Liver (tissue), 3 donors: ENCODE data around the gene C16orf74.

Experiments used
- EGR1 ChIP-seq, 2 donors: IDR thresholded peaks; 2 replicates each; pipeline ENCODE4 v1.6.1; 2016 to 2018; ENCODE audit warnings: antibody characterized with exemption in 2 of 2, low read depth in 2 of 2
- GABPA ChIP-seq, 2 donors: IDR thresholded peaks in 1 of 2; conservative IDR thresholded peaks in 1 of 2; 2 replicates each; pipeline ENCODE4 v1.6.1; 2016; ENCODE audit warnings: antibody characterized with exemption in 2 of 2, mild to moderate bottlenecking in 1 of 2, moderate library complexity in 1 of 2
- RAD21 ChIP-seq, 2 donors: IDR thresholded peaks; 2 replicates each; pipeline ENCODE4 v1.6.1; 2016; ENCODE audit warnings: antibody characterized with exemption in 2 of 2, mild to moderate bottlenecking in 2 of 2
- RXRA ChIP-seq, 2 donors: IDR thresholded peaks; 2 replicates each; pipeline ENCODE4 v1.6.1; 2017 to 2018; ENCODE audit warnings: antibody characterized with exemption in 2 of 2, mild to moderate bottlenecking in 1 of 2
- SP1 ChIP-seq: IDR thresholded peaks from 2 replicates; pipeline ENCODE4 v1.6.1; 2018; ENCODE audit warnings: antibody characterized with exemption, mild to moderate bottlenecking
- TAF1 ChIP-seq: conservative IDR thresholded peaks from 2 replicates; pipeline ENCODE4 v1.6.1; 2016; ENCODE audit warnings: antibody characterized with exemption, mild to moderate bottlenecking
- TF ChIP-seq, protein P1 (sequence below): fragments of 150-350 bp; IDR thresholded peaks from 2 replicates; pipeline ENCODE4 v1.5.1; 2017; ENCODE audit warnings: improper control_type of control experiment, low read depth, low read length; ENCODE audit not compliant: missing input control
- TF ChIP-seq, protein P2 (sequence below): IDR thresholded peaks from 2 replicates; pipeline ENCODE4 v1.6.1; 2016; ENCODE audit warnings: antibody characterized with exemption
- donor health status: healthy.
- donor health status: healthy.

DNA sequence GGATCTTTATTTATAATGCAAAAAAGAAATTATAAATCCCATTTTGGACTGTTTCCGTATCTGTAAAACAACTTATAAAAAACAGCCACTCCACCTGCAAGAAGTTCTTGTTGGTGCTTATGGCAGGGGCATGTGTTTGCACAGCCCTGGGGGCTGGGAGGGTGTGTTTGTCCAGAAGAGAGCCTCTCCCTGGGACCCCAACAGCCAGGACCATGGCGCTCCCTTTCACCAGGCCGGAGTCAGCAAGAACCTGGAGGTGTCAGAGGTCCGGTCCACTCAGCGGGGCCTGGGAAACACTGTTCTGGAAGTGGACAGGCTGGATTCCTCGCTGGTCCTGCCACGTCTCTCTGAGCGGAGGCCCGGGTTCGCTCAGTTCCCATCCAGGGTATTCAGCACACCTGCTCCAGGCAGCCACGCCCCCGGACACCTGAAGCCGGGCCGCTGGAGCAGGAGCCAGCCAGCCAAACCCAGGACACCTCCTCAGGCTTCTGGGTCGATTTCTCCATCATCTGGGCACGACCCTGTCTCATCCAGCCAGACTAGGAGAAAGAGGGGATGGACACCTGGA, 43.3 kb downstream of the C16orf74 start:
- TF ChIP-seq, protein P1, sequence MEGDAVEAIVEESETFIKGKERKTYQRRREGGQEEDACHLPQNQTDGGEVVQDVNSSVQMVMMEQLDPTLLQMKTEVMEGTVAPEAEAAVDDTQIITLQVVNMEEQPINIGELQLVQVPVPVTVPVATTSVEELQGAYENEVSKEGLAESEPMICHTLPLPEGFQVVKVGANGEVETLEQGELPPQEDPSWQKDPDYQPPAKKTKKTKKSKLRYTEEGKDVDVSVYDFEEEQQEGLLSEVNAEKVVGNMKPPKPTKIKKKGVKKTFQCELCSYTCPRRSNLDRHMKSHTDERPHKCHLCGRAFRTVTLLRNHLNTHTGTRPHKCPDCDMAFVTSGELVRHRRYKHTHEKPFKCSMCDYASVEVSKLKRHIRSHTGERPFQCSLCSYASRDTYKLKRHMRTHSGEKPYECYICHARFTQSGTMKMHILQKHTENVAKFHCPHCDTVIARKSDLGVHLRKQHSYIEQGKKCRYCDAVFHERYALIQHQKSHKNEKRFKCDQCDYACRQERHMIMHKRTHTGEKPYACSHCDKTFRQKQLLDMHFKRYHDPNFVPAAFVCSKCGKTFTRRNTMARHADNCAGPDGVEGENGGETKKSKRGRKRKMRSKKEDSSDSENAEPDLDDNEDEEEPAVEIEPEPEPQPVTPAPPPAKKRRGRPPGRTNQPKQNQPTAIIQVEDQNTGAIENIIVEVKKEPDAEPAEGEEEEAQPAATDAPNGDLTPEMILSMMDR = no peak
- TF ChIP-seq EGR1 (IDR thresholded peaks at IDR 0.05; ENCODE audit: low read depth in 2 of 2) (no peak), SP1 (no peak), RXRA (IDR thresholded peaks at IDR 0.05) (no peak), GABPA (IDR thresholded peaks at IDR 0.05 in 1 of 2, conservative IDR thresholded peaks at IDR 0.05 in 1 of 2) (no peak), RAD21 (IDR thresholded peaks at IDR 0.05) (no peak), TAF1 (no peak)
- TF ChIP-seq, protein P2, sequence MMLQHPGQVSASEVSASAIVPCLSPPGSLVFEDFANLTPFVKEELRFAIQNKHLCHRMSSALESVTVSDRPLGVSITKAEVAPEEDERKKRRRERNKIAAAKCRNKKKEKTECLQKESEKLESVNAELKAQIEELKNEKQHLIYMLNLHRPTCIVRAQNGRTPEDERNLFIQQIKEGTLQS = no peak
